PC-9 (cell line): Measurements from ENCODE around the gene EIF4A3.

Experiments used
- CTCF ChIP-seq: fragments of 200-600 bp; sonication (generic); conservative IDR thresholded peaks from 2 replicates; pipeline ENCODE4 v1.6.1; 2017; ENCODE audit warnings: mixed run types, antibody characterized with exemption, mild to moderate bottlenecking, moderate library complexity
- EZH2 ChIP-seq: fragments of 200-600 bp; sonication (generic); IDR thresholded peaks from 2 replicates; pipeline ENCODE4 v1.8.0; 2017; ENCODE audit warnings: antibody characterized with exemption, low read depth

- TF ChIP-seq CTCF (no peak), EZH2 (no peak)
These were observed 43.8 kb upstream of the EIF4A3 start for GRCh38 chr17:80190716-80191115.
